ENCODE measurements around the gene CCND2. TPM values are rescaled to one million over a fixed set of nuclear protein-coding genes. Genes with fewer than 3 reads are reported as not detected.

Gene CCND2
- total RNA-seq, 1 experiment from 2014 or later, result 194 TPM

- TF ChIP-seq ZNF281 (CRISPR knock-in tag; IDR thresholded peaks at IDR 0.05) (no peak), ZNF396 (CRISPR knock-in tag; IDR thresholded peaks at IDR 0.05; ENCODE audit: borderline replicate concordance) (no peak), CDX4 (CRISPR knock-in tag; IDR thresholded peaks at IDR 0.05; ENCODE audit: borderline replicate concordance) (no peak)
Measured at GRCh38 chr12:4278329-4279197, 5.0 kb downstream of the CCND2 start (continued).

- no peak overlapping the region for H3K4me3 Mint-ChIP-seq
- no peaks in the 10 kb centered on the region for H3K9me3 Mint-ChIP-seq
- DNase-seq (ENCODE audit: low spot score), result no peak
- ChIA-PET POLR2A (interaction anchor here (0.6 kb wide), 1 partner anchor 7 kb away, joined by 7 read pairs; no protein-coding TSS in a partner anchor), CTCF (interaction anchor here (1.4 to 2.9 kb wide), 3 partner anchors 16 to 171 kb away, joined by 4 to 38 read pairs (median 5); no protein-coding TSS in a partner anchor)
- H3K4me1 Mint-ChIP-seq, result peaks cover 68% of the 10 kb centered on the region
- 0 out of 2 replicates have a peak overlapping the region, but pooled peaks have one; percentile 41 for H3K27ac Mint-ChIP-seq
- H3K27me3 Mint-ChIP-seq (ENCODE audit: low read depth), result no peaks in the 10 kb centered on the region
- no peak for ATAC-seq
- peaks cover 88% of the 10 kb centered on the region for H3K36me3 Mint-ChIP-seq
- TF ChIP-seq GTF2I (CRISPR knock-in tag; conservative IDR thresholded peaks at IDR 0.05) (no peak), SMAD4 (CRISPR knock-in tag; IDR thresholded peaks at IDR 0.05) (no peak), KAT7 (CRISPR knock-in tag; IDR thresholded peaks at IDR 0.05; ENCODE audit: borderline replicate concordance) (no peak), ZNF281 (CRISPR knock-in tag; IDR thresholded peaks at IDR 0.05) (no peak), E2F1 (CRISPR knock-in tag; IDR thresholded peaks at IDR 0.05) (no peak), E2F4 (CRISPR knock-in tag; IDR thresholded peaks at IDR 0.05; ENCODE audit: borderline replicate concordance, low read depth) (no peak), ATF3 (CRISPR knock-in tag; conservative IDR thresholded peaks at IDR 0.05) (no peak), ZNF423 (CRISPR knock-in tag; IDR thresholded peaks at IDR 0.05) (no peak), USF2 (CRISPR knock-in tag; IDR thresholded peaks at IDR 0.05) (no peak), JAZF1 (CRISPR knock-in tag; IDR thresholded peaks at IDR 0.05) (no peak), ZNF532 (CRISPR knock-in tag; IDR thresholded peaks at IDR 0.05; ENCODE audit: borderline replicate concordance) (no peak), FOXK1 (CRISPR knock-in tag; IDR thresholded peaks at IDR 0.05) (no peak)
Measured at GRCh38 chr12:4279198-4279690, 5.7 kb downstream of the CCND2 start.
